ENCODE data around the gene CST5. TPM values are rescaled to one million over a fixed set of nuclear protein-coding genes. Genes with fewer than 3 reads are reported as not detected.

The CST5 gene
- total and polyA plus RNA-seq, 10 of the 15 experiments (the other 5 are each of a cell fraction or from before 2014, with no cell fraction given) = not detected

DNA sequence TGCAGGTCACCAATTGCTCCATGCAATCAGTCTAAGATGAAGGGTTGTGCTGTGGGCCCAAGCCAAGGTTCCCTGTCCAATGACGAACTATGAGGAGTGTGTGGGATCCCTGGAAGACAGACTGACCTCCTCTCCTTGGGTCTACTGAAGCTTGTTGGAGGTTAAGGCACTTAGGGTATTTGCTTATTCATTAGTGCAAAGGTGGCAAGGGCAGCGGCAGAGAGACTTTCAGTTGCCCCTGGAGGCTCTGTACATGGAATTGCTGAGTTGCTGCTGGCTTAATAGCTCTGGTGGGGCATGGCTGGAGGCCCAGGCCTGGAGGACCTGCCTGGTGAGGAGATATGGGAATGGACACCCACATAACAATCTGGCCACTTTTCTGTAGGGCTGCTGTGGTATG is 29.8 kb upstream of the CST5 start:
- CTCF ChIA-PET = no interaction called here
- no peaks in the 10 kb centered on the region for H3K9me3 ChIP-seq (replicated peaks; ENCODE audit: control insufficient read depth, insufficient read depth, low read length)
- no peak for FAIRE-seq

DNA sequence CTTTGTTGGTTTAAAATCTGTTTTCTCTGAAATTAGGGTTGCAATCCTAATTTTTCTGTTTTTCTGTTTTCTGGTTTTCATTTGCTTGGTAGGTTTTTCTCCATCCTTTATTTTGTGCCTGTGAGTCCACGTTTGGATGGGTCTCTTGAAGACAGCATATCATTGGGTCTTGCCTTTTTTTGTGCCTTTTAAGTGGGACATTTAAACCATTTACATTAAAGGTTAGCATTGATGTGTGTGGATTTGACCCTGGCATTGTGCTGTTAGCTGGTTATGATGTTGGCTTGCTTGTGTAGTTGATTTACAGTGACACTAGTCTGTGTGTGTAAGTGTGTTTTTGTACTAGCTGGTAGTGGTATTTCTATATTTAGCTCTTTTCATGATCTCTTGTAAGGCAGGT is 28.0 kb upstream of the CST5 start:
- TF ChIP-seq CHD4 (IDR thresholded peaks at IDR 0.05) (no peak), KLF5 (IDR thresholded peaks at IDR 0.05; ENCODE audit: partially characterized antibody) (no peak), NFYB (IDR thresholded peaks at IDR 0.05; ENCODE audit: insufficient read depth, low read depth, low read length) (no peak), CEBPB (IDR thresholded peaks at IDR 0.05; ENCODE audit: borderline replicate concordance in 1 of 2, low read depth in 2 of 2, low read length in 2 of 2) (no peak)
- TF ChIP-seq, protein P1, sequence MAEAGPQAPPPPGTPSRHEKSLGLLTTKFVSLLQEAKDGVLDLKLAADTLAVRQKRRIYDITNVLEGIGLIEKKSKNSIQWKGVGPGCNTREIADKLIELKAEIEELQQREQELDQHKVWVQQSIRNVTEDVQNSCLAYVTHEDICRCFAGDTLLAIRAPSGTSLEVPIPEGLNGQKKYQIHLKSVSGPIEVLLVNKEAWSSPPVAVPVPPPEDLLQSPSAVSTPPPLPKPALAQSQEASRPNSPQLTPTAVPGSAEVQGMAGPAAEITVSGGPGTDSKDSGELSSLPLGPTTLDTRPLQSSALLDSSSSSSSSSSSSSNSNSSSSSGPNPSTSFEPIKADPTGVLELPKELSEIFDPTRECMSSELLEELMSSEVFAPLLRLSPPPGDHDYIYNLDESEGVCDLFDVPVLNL (IDR thresholded peaks at IDR 0.05; ENCODE audit: low read depth, low read length) = no peak
- TF ChIP-seq, protein P2, sequence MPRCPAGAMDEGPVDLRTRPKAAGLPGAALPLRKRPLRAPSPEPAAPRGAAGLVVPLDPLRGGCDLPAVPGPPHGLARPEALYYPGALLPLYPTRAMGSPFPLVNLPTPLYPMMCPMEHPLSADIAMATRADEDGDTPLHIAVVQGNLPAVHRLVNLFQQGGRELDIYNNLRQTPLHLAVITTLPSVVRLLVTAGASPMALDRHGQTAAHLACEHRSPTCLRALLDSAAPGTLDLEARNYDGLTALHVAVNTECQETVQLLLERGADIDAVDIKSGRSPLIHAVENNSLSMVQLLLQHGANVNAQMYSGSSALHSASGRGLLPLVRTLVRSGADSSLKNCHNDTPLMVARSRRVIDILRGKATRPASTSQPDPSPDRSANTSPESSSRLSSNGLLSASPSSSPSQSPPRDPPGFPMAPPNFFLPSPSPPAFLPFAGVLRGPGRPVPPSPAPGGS (IDR thresholded peaks at IDR 0.05; ENCODE audit: borderline replicate concordance, insufficient read depth, low read depth, low read length, poor library complexity, severe bottlenecking) = no peak
- no TSS peak for BruUV-seq (replicated peaks)
- Histone ChIP-seq H3K27me3 (replicated peaks in 1 of 2; ENCODE audit: control insufficient read depth in 2 of 2, insufficient read depth in 2 of 2, low read length in 1 of 2) (no peaks in the 10 kb centered on the region), H3K79me2 (ENCODE audit: control insufficient read depth, insufficient read depth, low read length) (no peaks in the 10 kb centered on the region), H2AFZ (ENCODE audit: control insufficient read depth, low read depth, low read length) (no peak overlapping the region), H3K4me1 (ENCODE audit: control insufficient read depth, insufficient read depth, low read length) (no peaks in the 10 kb centered on the region), H3K9ac (ENCODE audit: control insufficient read depth, insufficient read depth, low read length) (no peak overlapping the region), H3K4me3 (no peak overlapping the region), H4K20me1 (ENCODE audit: control insufficient read depth, insufficient read depth) (no peaks in the 10 kb centered on the region), H3K36me3 (ENCODE audit: control insufficient read depth in 2 of 2, insufficient read depth in 2 of 2, low read length in 1 of 2) (no peaks in the 10 kb centered on the region), H3K4me2 (ENCODE audit: control insufficient read depth, insufficient read depth) (no peak overlapping the region), H3K9me3 (replicated peaks; ENCODE audit: control insufficient read depth, insufficient read depth, low read length) (no peaks in the 10 kb centered on the region), H3K27ac (ENCODE audit: control insufficient read depth, insufficient read depth) (no peak overlapping the region)
- intact Hi-C loops (cut with micrococcal nuclease; ENCODE audit: unreplicated experiment) = no loop called here
- in situ Hi-C loops (cut with MboI) = no loop called here
- POLR2A ChIA-PET = no interaction called here
- SMC1A ChIA-PET (ENCODE audit: uncharacterized antibody, unreplicated experiment) = no interaction called here
- no peak for DNase-seq (ENCODE audit: low read depth, low spot score)
- WGBS (ENCODE audit: insufficient coverage, insufficient replicate concordance, low lambda C conversion rate, missing lambda C conversion rate) = 0% methylated on average over 1 of the region's 1 CpG
- no peak for ATAC-seq
- no peak for FAIRE-seq
- CTCF ChIA-PET = no interaction called here
- RAD21 ChIA-PET (ENCODE audit: unreplicated experiment) = no interaction called here

More for the DNA sequence above, 29.8 kb upstream of the CST5 start:
- ATAC-seq (no peak), DNase-seq (ENCODE audit: low read depth, low spot score) (no peak)
- in situ Hi-C loops (cut with MboI) (no loop called here), intact Hi-C loops (cut with micrococcal nuclease; ENCODE audit: unreplicated experiment) (no loop called here)
- H4K20me1 ChIP-seq (ENCODE audit: control insufficient read depth, insufficient read depth) = no peaks in the 10 kb centered on the region
- no peaks in the 10 kb centered on the region for H3K79me2 ChIP-seq (ENCODE audit: control insufficient read depth, insufficient read depth, low read length)
- no peaks in the 10 kb centered on the region for H3K36me3 ChIP-seq (ENCODE audit: control insufficient read depth in 2 of 2, insufficient read depth in 2 of 2, low read length in 1 of 2)
- no peak overlapping the region for H2AFZ ChIP-seq (ENCODE audit: control insufficient read depth, low read depth, low read length)
- no peak overlapping the region for H3K9ac ChIP-seq (ENCODE audit: control insufficient read depth, insufficient read depth, low read length)
- ChIA-PET SMC1A (ENCODE audit: uncharacterized antibody, unreplicated experiment) (no interaction called here), POLR2A (no interaction called here), RAD21 (ENCODE audit: unreplicated experiment) (no interaction called here)
- H3K27ac ChIP-seq (ENCODE audit: control insufficient read depth, insufficient read depth) = no peak overlapping the region
- TF ChIP-seq POLR2AphosphoS2 (IDR thresholded peaks at IDR 0.05; ENCODE audit: low read depth, low read length) (no peak), NFYB (IDR thresholded peaks at IDR 0.05; ENCODE audit: insufficient read depth, low read depth, low read length) (no peak), NFYA (IDR thresholded peaks at IDR 0.05; ENCODE audit: borderline replicate concordance, low read depth, low read length) (no peak)
- TF ChIP-seq, protein P3, sequence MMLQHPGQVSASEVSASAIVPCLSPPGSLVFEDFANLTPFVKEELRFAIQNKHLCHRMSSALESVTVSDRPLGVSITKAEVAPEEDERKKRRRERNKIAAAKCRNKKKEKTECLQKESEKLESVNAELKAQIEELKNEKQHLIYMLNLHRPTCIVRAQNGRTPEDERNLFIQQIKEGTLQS (IDR thresholded peaks at IDR 0.05; ENCODE audit: borderline replicate concordance, extremely low read depth, low read depth, low read length) = no peak
- TF ChIP-seq, protein P4, sequence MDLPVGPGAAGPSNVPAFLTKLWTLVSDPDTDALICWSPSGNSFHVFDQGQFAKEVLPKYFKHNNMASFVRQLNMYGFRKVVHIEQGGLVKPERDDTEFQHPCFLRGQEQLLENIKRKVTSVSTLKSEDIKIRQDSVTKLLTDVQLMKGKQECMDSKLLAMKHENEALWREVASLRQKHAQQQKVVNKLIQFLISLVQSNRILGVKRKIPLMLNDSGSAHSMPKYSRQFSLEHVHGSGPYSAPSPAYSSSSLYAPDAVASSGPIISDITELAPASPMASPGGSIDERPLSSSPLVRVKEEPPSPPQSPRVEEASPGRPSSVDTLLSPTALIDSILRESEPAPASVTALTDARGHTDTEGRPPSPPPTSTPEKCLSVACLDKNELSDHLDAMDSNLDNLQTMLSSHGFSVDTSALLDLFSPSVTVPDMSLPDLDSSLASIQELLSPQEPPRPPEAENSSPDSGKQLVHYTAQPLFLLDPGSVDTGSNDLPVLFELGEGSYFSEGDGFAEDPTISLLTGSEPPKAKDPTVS (IDR thresholded peaks at IDR 0.05; ENCODE audit: low read depth, low read length) = no peak
- H3K4me3 ChIP-seq = no peak overlapping the region
- no peaks in the 10 kb centered on the region for H3K4me1 ChIP-seq (ENCODE audit: control insufficient read depth, insufficient read depth, low read length)
- H3K4me2 ChIP-seq (ENCODE audit: control insufficient read depth, insufficient read depth) = no peak overlapping the region
- no TSS peak for BruUV-seq (replicated peaks)
- WGBS (ENCODE audit: insufficient coverage, insufficient replicate concordance, low lambda C conversion rate, missing lambda C conversion rate) = 8% methylated on average over 2 of the region's 2 CpGs
- no peaks in the 10 kb centered on the region; a peak in 1 of 4 replicates for H3K27me3 ChIP-seq (replicated peaks in 1 of 2; ENCODE audit: control insufficient read depth in 2 of 2, insufficient read depth in 2 of 2, low read length in 1 of 2)
